Neural progenitor cell (in vitro differentiated cells): ENCODE results near the gene NADSYN1. TPM values are rescaled to one million over a fixed set of nuclear protein-coding genes. Genes with fewer than 3 reads are reported as not detected.

Source experiments
- DNase-seq: peaks from one replicate; pipeline ENCODE4 v3.0.0-alpha.2; 2016; ENCODE audit warnings: low spot score
- H2AFZ ChIP-seq: fragments of 200-600 bp; sonication (generic); replicated peaks from 2 replicates; pipeline ENCODE4 v1.6.1; 2016; ENCODE audit warnings: antibody characterized with exemption
- H3F3A ChIP-seq: fragments of 200-600 bp; sonication (generic); 2 replicates; pipeline ENCODE4 v1.6.1; 2016; ENCODE audit warnings: antibody characterized with exemption, low read depth
- H3K27ac ChIP-seq: fragments of 200-600 bp; sonication (generic); 2 replicates; pipeline ENCODE4 v1.5.1; 2016; ENCODE audit warnings: mild to moderate bottlenecking
- H3K27me3 ChIP-seq: fragments of 200-600 bp; sonication (generic); 2 replicates; pipeline ENCODE4 v1.6.1; 2016; ENCODE audit warnings: mild to moderate bottlenecking, moderate library complexity
- H3K36me3 ChIP-seq: fragments of 200-600 bp; sonication (generic); 2 replicates; pipeline ENCODE4 v1.5.1; 2016
- H3K4me1 ChIP-seq: fragments of 200-600 bp; sonication (generic); 2 replicates; pipeline ENCODE4 v1.6.1; 2016; ENCODE audit warnings: mixed run types
- H3K4me2 ChIP-seq: fragments of 200-600 bp; sonication (generic); 2 replicates; pipeline ENCODE4 v1.6.1; 2016
- H3K4me3 ChIP-seq: fragments of 200-600 bp; sonication (generic); 2 replicates; pipeline ENCODE4 v1.5.1; 2016
- H3K79me2 ChIP-seq: fragments of 200-600 bp; sonication (generic); 2 replicates; pipeline ENCODE4 v1.6.1; 2016; ENCODE audit warnings: low read depth
- H3K9ac ChIP-seq: fragments of 200-600 bp; sonication (generic); 2 replicates; pipeline ENCODE4 v1.6.1; 2016
- H3K9me3 ChIP-seq: fragments of 200-600 bp; sonication (generic); 2 replicates; pipeline ENCODE4 v1.5.1; 2016; ENCODE audit warnings: low read depth
- H4K20me1 ChIP-seq: fragments of 200-600 bp; sonication (generic); 2 replicates; pipeline ENCODE4 v1.6.1; 2016; ENCODE audit warnings: low read depth
- H3K27ac Mint-ChIP-seq: 3 replicates; pipeline ENCODE4 v1.8.0; 2021; ENCODE audit warnings: mixed read lengths
- H3K27me3 Mint-ChIP-seq: 2 replicates; pipeline ENCODE4 v1.8.0; 2022; ENCODE audit warnings: low read depth, mild to moderate bottlenecking, inconsistent platforms, moderate library complexity, mixed read lengths; ENCODE audit not compliant: insufficient read depth
- H3K36me3 Mint-ChIP-seq: 3 replicates; pipeline ENCODE4 v1.8.0; 2021; ENCODE audit warnings: mixed read lengths
- H3K4me1 Mint-ChIP-seq: 3 replicates; pipeline ENCODE4 v1.8.0; 2021; ENCODE audit warnings: mixed read lengths
- H3K4me3 Mint-ChIP-seq: 3 replicates; pipeline ENCODE4 v1.8.0; 2021; ENCODE audit warnings: mild to moderate bottlenecking, moderate library complexity, mixed read lengths
- H3K9me3 Mint-ChIP-seq: 3 replicates; pipeline ENCODE4 v1.8.0; 2020; ENCODE audit warnings: mixed read lengths
- CTCF ChIP-seq: fragments of 200-600 bp; sonication (generic); IDR thresholded peaks from 2 replicates; pipeline ENCODE4 v1.5.1; 2017; ENCODE audit warnings: antibody characterized with exemption, mild to moderate bottlenecking
- EZH2 ChIP-seq: fragments of 200-600 bp; sonication (generic); IDR thresholded peaks from 2 replicates; pipeline ENCODE4 v1.6.1; 2017; ENCODE audit warnings: antibody characterized with exemption, mild to moderate bottlenecking, moderate library complexity
- EZH2phosphoT487 ChIP-seq: fragments of 200-600 bp; sonication (generic); IDR thresholded peaks from 2 replicates; pipeline ENCODE4 v1.6.1; 2017; ENCODE audit warnings: antibody characterized with exemption
- total RNA-seq: library from RNA; depleted of rRNA; stranded (reverse); fragments of >200 nt; gene quantifications from 2 replicates; pipeline ENCODE4 v1.2.3, GENCODE V29; 2015; ENCODE audit warnings: low replicate concordance

The NADSYN1 gene
- total RNA-seq, 1 donor from 2014 or later: 25.0 TPM

- Mint-ChIP-seq H3K36me3 (peaks cover 23% of the 10 kb centered on the region), H3K9me3 (no peaks in the 10 kb centered on the region), H3K4me1 (peaks cover 10% of the 10 kb centered on the region), H3K4me3 (no peak overlapping the region), H3K27me3 (peaks cover 2% of the 10 kb centered on the region), H3K27ac (no peak overlapping the region)
- Histone ChIP-seq H3K27me3 (no peaks in the 10 kb centered on the region), H3K79me2 (no peaks in the 10 kb centered on the region), H3K4me3 (no peak overlapping the region), H3K9ac (no peak overlapping the region), H4K20me1 (no peaks in the 10 kb centered on the region), H3K9me3 (no peaks in the 10 kb centered on the region), H3K4me2 (no peak overlapping the region), H3K4me1 (no peaks in the 10 kb centered on the region), H3K36me3 (no peaks in the 10 kb centered on the region), H3K27ac (no peak overlapping the region), H2AFZ (no peak overlapping the region), H3F3A (no peaks in the 10 kb centered on the region)
- TF ChIP-seq EZH2phosphoT487: no peak
- no peak for TF ChIP-seq CTCF
- TF ChIP-seq EZH2: no peak
- DNase-seq: no peak
Observed at GRCh38 chr11:71483692-71484091, 30.7 kb downstream of the NADSYN1 start.

GRCh38 chr11:71484248-71485062 is 31.5 kb downstream of the NADSYN1 start:
- H3K4me1 ChIP-seq: no peaks in the 10 kb centered on the region
- peaks cover 16% of the 10 kb centered on the region for H3K4me1 Mint-ChIP-seq
- H3K27ac ChIP-seq: no peak overlapping the region
- DNase-seq: no peak
- H4K20me1 ChIP-seq: no peaks in the 10 kb centered on the region
- H3K9me3 Mint-ChIP-seq: no peaks in the 10 kb centered on the region
- no peak overlapping the region for H2AFZ ChIP-seq
- TF ChIP-seq EZH2 (no peak), CTCF (no peak), EZH2phosphoT487 (no peak)
- no peak overlapping the region for H3K4me2 ChIP-seq
- no peaks in the 10 kb centered on the region for H3K9me3 ChIP-seq
- H3K4me3 ChIP-seq: no peak overlapping the region
- no peak overlapping the region for H3K4me3 Mint-ChIP-seq
- H3K27me3 ChIP-seq: no peaks in the 10 kb centered on the region
- H3F3A ChIP-seq: no peaks in the 10 kb centered on the region
- H3K27me3 Mint-ChIP-seq: peaks cover 4% of the 10 kb centered on the region
- no peak overlapping the region for H3K27ac Mint-ChIP-seq
- peaks cover 23% of the 10 kb centered on the region for H3K36me3 Mint-ChIP-seq
- H3K79me2 ChIP-seq: no peaks in the 10 kb centered on the region
- no peak overlapping the region for H3K9ac ChIP-seq
- H3K36me3 ChIP-seq: no peaks in the 10 kb centered on the region

- Histone ChIP-seq H3K4me3 (no peak overlapping the region), H3F3A (no peaks in the 10 kb centered on the region), H3K4me1 (no peaks in the 10 kb centered on the region), H3K27ac (no peak overlapping the region), H3K9ac (no peak overlapping the region), H3K36me3 (no peaks in the 10 kb centered on the region), H3K79me2 (no peaks in the 10 kb centered on the region), H2AFZ (no peak overlapping the region), H3K9me3 (no peaks in the 10 kb centered on the region), H4K20me1 (no peaks in the 10 kb centered on the region), H3K27me3 (no peaks in the 10 kb centered on the region), H3K4me2 (no peak overlapping the region)
- Mint-ChIP-seq H3K9me3 (no peaks in the 10 kb centered on the region), H3K4me1 (peaks cover 19% of the 10 kb centered on the region), H3K36me3 (peaks cover 23% of the 10 kb centered on the region), H3K27me3 (peaks cover 4% of the 10 kb centered on the region), H3K4me3 (no peak overlapping the region), H3K27ac (no peak overlapping the region)
- no peak for DNase-seq
- TF ChIP-seq EZH2phosphoT487: no peak
Observed at GRCh38 chr11:71485063-71485399, 32.0 kb downstream of the NADSYN1 start.

- Mint-ChIP-seq H3K4me3 (no peak overlapping the region), H3K27ac (no peak overlapping the region), H3K9me3 (no peaks in the 10 kb centered on the region), H3K36me3 (peaks cover 25% of the 10 kb centered on the region), H3K27me3 (peaks cover 4% of the 10 kb centered on the region), H3K4me1 (peaks cover 19% of the 10 kb centered on the region)
- Histone ChIP-seq H3K9ac (no peak overlapping the region), H3K27me3 (no peaks in the 10 kb centered on the region), H3K36me3 (no peaks in the 10 kb centered on the region), H3K4me3 (no peak overlapping the region), H3K27ac (no peak overlapping the region), H3K79me2 (no peaks in the 10 kb centered on the region), H4K20me1 (no peaks in the 10 kb centered on the region), H3K9me3 (no peaks in the 10 kb centered on the region), H2AFZ (no peak overlapping the region), H3K4me1 (no peaks in the 10 kb centered on the region), H3K4me2 (no peak overlapping the region), H3F3A (no peaks in the 10 kb centered on the region)
- no peak for DNase-seq
- TF ChIP-seq EZH2: no peak
Observed at GRCh38 chr11:71485466-71485865, 32.5 kb downstream of the NADSYN1 start.
